K562 (cell line): ENCODE data around the gene CD151. TPM values are rescaled to one million over a fixed set of nuclear protein-coding genes. Genes with fewer than 3 reads are reported as not detected.

Source experiments
- KDM5B ChIP-seq: fragments of 200-600 bp; sonication (generic); IDR thresholded peaks from 2 replicates; pipeline ENCODE4 v1.6.1; 2012; ENCODE audit warnings: low read depth, mild to moderate bottlenecking, moderate library complexity, low read length, control low read depth, inconsistent platforms; ENCODE audit not compliant: insufficient replicate concordance
- POLR2G ChIP-seq: fragments of 200-400 bp; formaldehyde crosslinking; IDR thresholded peaks from 2 replicates; pipeline ENCODE4 v1.6.1; 2017; ENCODE audit warnings: low read depth, mild to moderate bottlenecking, antibody characterized with exemption, low read length, moderate library complexity
- PYGO2 ChIP-seq: fragments of 450-650 bp; IDR thresholded peaks from 2 replicates; pipeline ENCODE4 v1.6.1; 2016; ENCODE audit warnings: mild to moderate bottlenecking, missing genetic modification characterization, moderate library complexity, missing compliant biosample characterization
- polyA plus RNA-seq, 8 experiments: library from polyadenylated mRNA; depleted of rRNA in 4 of 8; stranded (reverse) in 5 of 8; unstranded in 3 of 8; fragments of >200 nt; fragmentation: Nextera tagmentation in 2 of 8; fragmentation: Illumina TruSeq in 1 of 8; extraction: Ambion mirVana in 2 of 8; extraction: Trizol in 1 of 8; gene quantifications; 2 replicates each; pipeline versions ENCODE4 v1.2.1 to v1.2.3, GENCODE V29; 2011 to 2014; ENCODE audit warnings: inconsistent platforms in 1 of 8, missing spikeins in 1 of 8
- total RNA-seq, 7 experiments: library from RNA; depleted of rRNA in 6 of 7; stranded (reverse); fragments of >200 nt in 6 of 7; fragmentation: Illumina TruSeq in 2 of 7; extraction: Trizol in 2 of 7; gene quantifications; 2 replicates each; pipeline versions ENCODE4 v1.2.1 to v1.2.3, GENCODE V29; 2011 to 2021; ENCODE audit warnings: low replicate concordance in 1 of 7
- TF ChIP-seq, protein P1 (sequence below): fragments of 150-350 bp; conservative IDR thresholded peaks from 2 replicates; pipeline ENCODE4 v1.6.1; 2014; ENCODE audit warnings: low read length
- TF ChIP-seq, protein P2 (sequence below): sonication (generic); formaldehyde crosslinking; IDR thresholded peaks from 2 replicates; pipeline ENCODE4 v1.8.0; 2023; ENCODE audit warnings: mild to moderate bottlenecking, missing genetic modification reagents

The CD151 gene
- total and polyA plus RNA-seq, 9 of the 15 experiments (the other 6 are each of a cell fraction or from before 2014, with no cell fraction given) = 2.3 to 187 (median 140) TPM

DNA sequence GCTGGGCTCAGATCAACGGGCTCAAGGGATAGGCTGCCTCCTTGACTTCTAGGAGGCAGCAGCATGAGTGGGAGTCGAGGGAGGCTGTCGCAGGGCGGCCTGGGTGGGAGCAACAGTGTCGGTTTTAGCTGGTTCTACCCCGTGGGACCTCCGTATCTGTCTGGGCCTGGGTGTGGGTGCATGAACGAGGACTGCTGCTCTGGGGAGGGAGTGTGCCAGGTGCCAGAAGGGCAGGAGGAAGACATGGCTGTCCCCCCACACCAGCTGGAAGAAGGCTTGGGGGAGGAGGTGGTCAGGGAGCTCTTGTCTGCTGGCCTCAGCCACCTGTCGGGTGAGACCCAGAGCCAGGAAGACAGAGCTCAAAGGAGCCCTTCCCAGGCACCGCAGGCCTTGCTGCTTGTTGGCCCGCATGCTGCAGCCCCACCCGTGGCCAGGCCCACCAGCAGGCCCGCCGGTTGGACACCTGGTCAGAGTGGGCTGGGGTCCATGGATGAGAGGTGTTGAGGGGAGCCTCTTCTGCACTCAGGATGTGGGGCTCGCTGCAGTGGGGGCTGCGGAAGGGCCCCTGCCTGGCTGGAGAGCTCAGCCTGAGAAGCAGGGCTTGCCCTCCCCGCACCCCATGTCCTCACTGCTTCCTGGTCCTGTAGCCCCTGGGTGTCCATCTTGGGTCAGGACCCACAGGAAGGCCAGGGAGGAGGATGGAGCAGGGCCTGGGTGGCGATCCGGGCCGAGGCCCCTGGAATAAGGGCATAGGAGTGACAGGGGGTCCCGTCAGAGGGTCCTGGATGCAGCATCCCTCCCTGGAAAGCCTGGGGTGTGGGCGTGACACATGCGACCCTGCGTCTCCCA is 46.3 kb upstream of the CD151 start (continued):
- TF ChIP-seq, protein P1, sequence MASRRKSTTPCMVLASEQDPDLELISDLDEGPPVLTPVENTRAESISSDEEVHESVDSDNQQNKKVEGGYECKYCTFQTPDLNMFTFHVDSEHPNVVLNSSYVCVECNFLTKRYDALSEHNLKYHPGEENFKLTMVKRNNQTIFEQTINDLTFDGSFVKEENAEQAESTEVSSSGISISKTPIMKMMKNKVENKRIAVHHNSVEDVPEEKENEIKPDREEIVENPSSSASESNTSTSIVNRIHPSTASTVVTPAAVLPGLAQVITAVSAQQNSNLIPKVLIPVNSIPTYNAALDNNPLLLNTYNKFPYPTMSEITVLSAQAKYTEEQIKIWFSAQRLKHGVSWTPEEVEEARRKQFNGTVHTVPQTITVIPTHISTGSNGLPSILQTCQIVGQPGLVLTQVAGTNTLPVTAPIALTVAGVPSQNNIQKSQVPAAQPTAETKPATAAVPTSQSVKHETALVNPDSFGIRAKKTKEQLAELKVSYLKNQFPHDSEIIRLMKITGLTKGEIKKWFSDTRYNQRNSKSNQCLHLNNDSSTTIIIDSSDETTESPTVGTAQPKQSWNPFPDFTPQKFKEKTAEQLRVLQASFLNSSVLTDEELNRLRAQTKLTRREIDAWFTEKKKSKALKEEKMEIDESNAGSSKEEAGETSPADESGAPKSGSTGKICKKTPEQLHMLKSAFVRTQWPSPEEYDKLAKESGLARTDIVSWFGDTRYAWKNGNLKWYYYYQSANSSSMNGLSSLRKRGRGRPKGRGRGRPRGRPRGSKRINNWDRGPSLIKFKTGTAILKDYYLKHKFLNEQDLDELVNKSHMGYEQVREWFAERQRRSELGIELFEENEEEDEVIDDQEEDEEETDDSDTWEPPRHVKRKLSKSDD = no peak
- TF ChIP-seq KDM5B (peak; percentile 26), POLR2G (peak; percentile 70), PYGO2 (tag) (no peak)
- TF ChIP-seq, protein P2, sequence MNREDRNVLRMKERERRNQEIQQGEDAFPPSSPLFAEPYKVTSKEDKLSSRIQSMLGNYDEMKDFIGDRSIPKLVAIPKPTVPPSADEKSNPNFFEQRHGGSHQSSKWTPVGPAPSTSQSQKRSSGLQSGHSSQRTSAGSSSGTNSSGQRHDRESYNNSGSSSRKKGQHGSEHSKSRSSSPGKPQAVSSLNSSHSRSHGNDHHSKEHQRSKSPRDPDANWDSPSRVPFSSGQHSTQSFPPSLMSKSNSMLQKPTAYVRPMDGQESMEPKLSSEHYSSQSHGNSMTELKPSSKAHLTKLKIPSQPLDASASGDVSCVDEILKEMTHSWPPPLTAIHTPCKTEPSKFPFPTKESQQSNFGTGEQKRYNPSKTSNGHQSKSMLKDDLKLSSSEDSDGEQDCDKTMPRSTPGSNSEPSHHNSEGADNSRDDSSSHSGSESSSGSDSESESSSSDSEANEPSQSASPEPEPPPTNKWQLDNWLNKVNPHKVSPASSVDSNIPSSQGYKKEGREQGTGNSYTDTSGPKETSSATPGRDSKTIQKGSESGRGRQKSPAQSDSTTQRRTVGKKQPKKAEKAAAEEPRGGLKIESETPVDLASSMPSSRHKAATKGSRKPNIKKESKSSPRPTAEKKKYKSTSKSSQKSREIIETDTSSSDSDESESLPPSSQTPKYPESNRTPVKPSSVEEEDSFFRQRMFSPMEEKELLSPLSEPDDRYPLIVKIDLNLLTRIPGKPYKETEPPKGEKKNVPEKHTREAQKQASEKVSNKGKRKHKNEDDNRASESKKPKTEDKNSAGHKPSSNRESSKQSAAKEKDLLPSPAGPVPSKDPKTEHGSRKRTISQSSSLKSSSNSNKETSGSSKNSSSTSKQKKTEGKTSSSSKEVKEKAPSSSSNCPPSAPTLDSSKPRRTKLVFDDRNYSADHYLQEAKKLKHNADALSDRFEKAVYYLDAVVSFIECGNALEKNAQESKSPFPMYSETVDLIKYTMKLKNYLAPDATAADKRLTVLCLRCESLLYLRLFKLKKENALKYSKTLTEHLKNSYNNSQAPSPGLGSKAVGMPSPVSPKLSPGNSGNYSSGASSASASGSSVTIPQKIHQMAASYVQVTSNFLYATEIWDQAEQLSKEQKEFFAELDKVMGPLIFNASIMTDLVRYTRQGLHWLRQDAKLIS = no peak
